GM23248 (cell line): ENCODE results near the gene FRRS1L.

Experiments
- EZH2 ChIP-seq: fragments of 200-600 bp; sonication (generic); IDR thresholded peaks from 2 replicates; pipeline ENCODE4 v1.6.1; 2018; ENCODE audit warnings: antibody characterized with exemption, mild to moderate bottlenecking; ENCODE audit not compliant: insufficient read depth, poor library complexity, severe bottlenecking
- EZH2phosphoT487 ChIP-seq: fragments of 200-600 bp; sonication (generic); IDR thresholded peaks from 2 replicates; pipeline ENCODE4 v1.6.1; 2018; ENCODE audit warnings: antibody characterized with exemption, moderate library complexity, mild to moderate bottlenecking, low read depth; ENCODE audit not compliant: insufficient read depth

- no peak for TF ChIP-seq EZH2
- no peak for TF ChIP-seq EZH2phosphoT487
Measured at GRCh38 chr9:109132567-109133021, 34.5 kb downstream of the FRRS1L start.
